Measurements from ENCODE around the gene RAB27A. TPM values are rescaled to one million over a fixed set of nuclear protein-coding genes. Genes with fewer than 3 reads are reported as not detected.
A peak's percentile ranks its signal among the peaks of the same experiment; 100 is the strongest.

Gene RAB27A
- total and polyA plus RNA-seq, 10 of the 15 experiments (the other 5 are each of a cell fraction or from before 2014, with no cell fraction given), result 13.3 to 139 (median 35.2) TPM

- TF ChIP-seq EED (IDR thresholded peaks at IDR 0.05; ENCODE audit: low read depth), result no peak
- no peak for TF ChIP-seq POLR2AphosphoS2 (IDR thresholded peaks at IDR 0.05; ENCODE audit: low read depth, low read length)
- no peak for TF ChIP-seq MLLT1 (IDR thresholded peaks at IDR 0.05)
- no peak for TF ChIP-seq HDAC6 (IDR thresholded peaks at IDR 0.05; ENCODE audit: unreplicated experiment)
- TF ChIP-seq FOS (IDR thresholded peaks at IDR 0.05; ENCODE audit: borderline replicate concordance, extremely low read depth, insufficient read length), result no peak
- TF ChIP-seq ZNF217 (IDR thresholded peaks at IDR 0.05), result no peak
- TF ChIP-seq JUNB (IDR thresholded peaks at IDR 0.05), result peak; percentile 72
- TF ChIP-seq RUNX3 (IDR thresholded peaks at IDR 0.05; ENCODE audit: low read length), result no peak; the same call in 1 of the 2 replicates
- TF ChIP-seq CEBPZ (IDR thresholded peaks at IDR 0.05; ENCODE audit: low read depth, low read length), result no peak
- TF ChIP-seq NBN (IDR thresholded peaks at IDR 0.05), result no peak
- TF ChIP-seq ZBTB33 (IDR thresholded peaks at IDR 0.05), result no peak
- TF ChIP-seq HDGF (IDR thresholded peaks at IDR 0.05), result no peak
- no peak for TF ChIP-seq RB1 (IDR thresholded peaks at IDR 0.05; ENCODE audit: borderline replicate concordance)
- no peak for TF ChIP-seq ZNF592 (IDR thresholded peaks at IDR 0.05)
- no peak for TF ChIP-seq KLF5 (IDR thresholded peaks at IDR 0.05; ENCODE audit: partially characterized antibody)
- TF ChIP-seq TCF7 (IDR thresholded peaks at IDR 0.05; ENCODE audit: borderline replicate concordance), result no peak
- no peak for TF ChIP-seq POLR2AphosphoS5 (IDR thresholded peaks at IDR 0.05; ENCODE audit: low read length)
- no peak for TF ChIP-seq USF2 (IDR thresholded peaks at IDR 0.05; ENCODE audit: borderline replicate concordance, low read depth, low read length)
- TF ChIP-seq NFXL1 (IDR thresholded peaks at IDR 0.05; ENCODE audit: borderline replicate concordance), result no peak
Observed at GRCh38 chr15:55283379-55284147, 6.0 kb downstream of the RAB27A start (continued).
